ENCODE results near the gene C5AR2.
"Not testable (repeated sequence)": the region's sequence is repeated elsewhere in the genome, so short reads cannot be mapped to it uniquely, and the experiment has no call there.

C5AR2 gene

DNA sequence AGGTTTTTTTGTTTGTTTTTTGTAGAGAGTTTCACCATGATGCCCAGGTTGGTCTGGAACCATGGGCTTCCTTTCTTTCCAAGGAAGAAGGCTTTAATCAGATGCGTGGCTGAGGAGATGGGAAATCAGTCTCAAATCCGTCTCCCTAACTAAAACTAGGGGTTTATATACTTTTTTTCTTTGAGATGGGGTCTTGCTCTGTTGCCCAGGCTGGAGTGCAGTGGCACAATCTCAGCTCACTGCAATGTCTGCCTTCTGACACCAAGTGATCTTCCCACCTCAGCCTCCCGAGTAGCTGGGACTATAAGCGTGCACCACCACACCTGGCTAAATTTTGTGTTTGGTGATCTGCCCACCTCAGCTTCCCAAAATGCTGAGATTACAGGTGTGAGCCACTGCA lies 52.6 kb downstream of the C5AR2 start:
- DNase-seq (ENCODE audit: low read depth in 3 of 3): not testable (repeated sequence)

DNA sequence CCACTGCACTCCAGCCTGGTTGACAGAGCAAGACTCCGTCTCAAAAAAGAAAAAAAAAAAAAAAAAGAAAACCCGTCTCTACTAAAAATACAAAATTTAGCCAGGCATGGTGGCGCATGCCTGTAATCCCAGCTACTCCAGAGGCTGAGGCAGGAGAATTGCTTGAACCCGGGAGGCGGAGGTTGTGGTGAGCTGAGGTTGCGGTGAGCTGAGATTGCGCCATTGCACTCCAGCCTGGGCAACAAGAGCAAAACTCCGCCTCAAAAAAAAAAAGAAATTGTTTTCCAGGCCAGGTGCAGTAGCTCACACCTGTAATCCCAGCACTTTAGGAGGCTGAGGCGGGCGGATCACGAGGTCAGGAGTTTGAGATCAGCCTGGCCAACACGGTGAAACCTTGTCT lies 54.6 kb downstream of the C5AR2 start:
- DNase-seq (ENCODE audit: low read depth in 3 of 3): not testable (repeated sequence)

DNA sequence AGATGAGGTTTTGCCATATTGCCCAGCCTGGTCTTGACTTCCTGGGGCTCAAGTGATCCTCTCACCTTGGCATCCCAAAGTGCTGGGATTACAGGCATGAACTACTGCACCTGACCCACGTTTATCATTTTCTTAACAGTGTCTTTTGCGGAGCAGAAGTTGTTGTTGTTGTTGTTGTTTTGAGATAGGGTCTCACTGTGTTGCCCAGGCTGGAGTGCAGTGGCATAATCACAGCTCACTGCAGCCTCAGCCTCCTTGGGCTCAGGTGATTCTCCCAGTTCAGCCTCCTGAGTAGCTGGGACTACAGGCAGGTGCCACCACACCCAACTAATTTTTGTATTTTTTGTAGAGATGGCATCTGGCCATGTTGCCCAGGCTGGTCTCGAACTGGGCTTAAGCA lies 55.6 kb downstream of the C5AR2 start:
- not testable (repeated sequence) for DNase-seq (ENCODE audit: low read depth in 3 of 3)

DNA sequence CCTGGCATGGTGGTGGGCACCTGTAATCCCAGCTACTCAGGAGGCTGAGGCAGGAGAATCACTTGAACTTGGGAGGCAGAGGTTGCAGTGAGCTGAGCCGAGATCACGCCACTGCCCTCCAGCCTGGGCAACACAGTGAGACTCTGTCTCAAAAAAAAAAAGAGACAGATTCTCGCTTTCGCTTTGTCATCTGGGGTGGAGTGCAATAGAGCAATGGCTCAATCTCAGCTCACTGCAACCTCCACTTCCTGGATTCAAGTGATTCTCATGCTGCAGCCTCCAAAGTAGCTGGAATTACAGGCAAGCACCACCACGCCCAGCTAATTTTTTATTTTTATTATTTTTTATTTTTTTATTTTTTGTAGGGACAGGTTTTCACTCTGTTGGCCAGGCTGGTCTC lies 56.7 kb downstream of the C5AR2 start:
- not testable (repeated sequence) for DNase-seq (ENCODE audit: low read depth in 3 of 3)

DNA sequence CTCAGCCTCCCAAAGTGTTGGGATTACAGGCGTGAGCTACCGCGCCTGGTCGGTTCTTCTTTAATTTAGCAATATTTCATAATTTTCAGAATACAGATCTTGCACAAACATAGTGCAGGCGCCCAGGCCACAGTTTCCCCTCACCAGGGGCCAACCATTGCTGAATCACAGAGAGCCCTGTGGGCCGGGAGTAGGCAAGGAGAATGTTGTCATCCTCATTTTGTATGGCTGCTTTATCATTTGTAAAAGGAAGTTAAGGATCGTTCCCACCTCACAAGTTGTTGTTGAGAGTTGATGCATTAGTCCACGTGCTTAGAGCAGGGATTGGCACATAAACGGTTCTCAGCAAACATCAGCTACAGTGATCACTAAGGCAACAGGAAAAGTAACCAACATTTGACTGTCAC lies 57.2 kb downstream of the C5AR2 start:
- DNase-seq (ENCODE audit: low read depth in 3 of 3): no peak

DNA sequence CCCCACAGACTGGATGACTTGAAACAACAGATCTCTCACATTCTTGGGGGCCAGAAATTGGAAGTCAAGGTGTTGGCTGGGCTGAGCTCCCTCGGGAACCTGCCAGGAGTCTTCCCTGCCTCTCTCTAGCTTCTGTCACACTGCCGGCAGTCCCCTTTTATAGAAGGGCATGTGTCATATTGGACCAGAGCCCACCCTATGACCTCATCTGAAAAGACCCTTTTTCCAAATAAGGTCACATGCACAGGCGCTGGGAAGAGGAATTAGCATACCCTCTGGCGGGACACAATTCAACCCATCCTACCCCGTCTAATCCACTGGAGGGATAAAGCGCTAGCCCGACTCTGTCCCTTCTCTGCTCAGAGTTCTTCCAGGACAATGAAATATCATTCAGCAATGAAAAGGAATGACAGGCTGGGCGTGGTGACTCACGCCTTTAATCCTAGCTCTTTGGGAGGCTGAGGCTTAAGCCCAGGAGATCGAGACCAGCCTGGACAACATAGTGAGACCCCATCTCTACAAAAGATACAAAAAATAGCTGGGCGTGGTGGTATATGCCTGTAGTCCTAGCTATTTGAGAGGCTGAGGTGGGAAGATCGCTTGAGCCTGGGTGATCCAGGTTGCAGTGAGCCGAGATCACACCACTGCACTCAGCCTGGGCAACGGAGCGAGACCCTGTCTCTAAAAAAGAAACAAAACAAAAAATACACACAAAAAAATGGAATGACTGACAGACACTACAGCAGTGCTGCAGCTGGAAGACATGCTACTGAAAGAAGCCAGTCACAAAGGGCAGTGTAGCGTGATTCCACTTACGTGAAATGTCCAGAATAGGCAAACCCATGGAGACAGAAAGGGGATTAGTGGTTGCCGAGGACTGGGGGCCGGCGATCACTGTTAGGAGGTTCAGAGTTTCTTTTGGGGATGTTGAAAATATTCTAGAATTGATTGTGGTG lies 58.8 kb downstream of the C5AR2 start:
- DNase-seq (ENCODE audit: low read depth in 3 of 3): no peak

DNA sequence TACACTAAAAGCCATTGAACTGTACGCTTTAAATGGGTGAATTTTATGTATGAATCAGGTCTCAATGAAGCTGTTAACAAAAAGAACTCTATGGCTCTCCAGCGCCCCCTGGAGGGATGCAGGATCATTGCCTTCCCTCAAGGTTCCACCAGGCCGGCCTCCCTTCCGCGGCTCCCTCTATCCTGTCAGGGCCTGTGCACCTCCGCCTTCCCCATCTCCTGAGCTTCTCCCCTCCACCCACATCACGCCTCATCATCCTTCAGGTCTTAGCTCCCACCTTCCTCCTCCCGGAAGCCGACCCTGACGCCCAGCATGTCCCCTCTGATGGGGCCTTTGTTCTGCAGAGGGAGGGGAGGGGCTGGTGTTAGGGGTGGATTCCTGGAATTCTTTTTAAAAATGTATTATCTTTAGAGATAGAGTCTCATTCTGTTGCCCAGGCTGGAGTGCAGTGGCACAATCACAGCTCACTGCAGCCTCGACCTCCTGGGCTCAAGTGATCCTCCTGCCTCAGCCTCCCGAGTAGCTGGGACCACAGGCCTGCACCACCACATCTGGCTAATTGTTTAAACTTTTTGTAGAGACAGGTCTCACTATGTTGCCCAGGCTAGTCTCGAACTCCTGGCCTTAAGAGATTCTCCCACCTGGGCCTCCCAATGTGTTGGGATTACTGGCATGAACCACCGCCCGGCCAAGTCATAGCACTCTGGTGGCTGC lies 59.7 kb downstream of the C5AR2 start:
- peak; percentile 61 to 73 (median 68) for DNase-seq (ENCODE audit: low read depth in 3 of 3)
